Suprapubic skin (tissue), 4 donors: Measurements from ENCODE around the gene ERN2.

Experiments used
- EP300 ChIP-seq: sonication (generic); formaldehyde crosslinking; IDR thresholded peaks from one replicate; pipeline ENCODE4 v1.6.1; 2017; ENCODE audit warnings: antibody characterized with exemption
- POLR2A ChIP-seq, 2 donors: fragments of 450-650 bp; IDR thresholded peaks; one replicate each; pipeline ENCODE4 v1.6.1; 2017; ENCODE audit warnings: antibody characterized with exemption in 2 of 2, mild to moderate bottlenecking in 2 of 2, moderate library complexity in 2 of 2
- POLR2AphosphoS5 ChIP-seq, 3 donors: sonication (generic); formaldehyde crosslinking; IDR thresholded peaks; one replicate each; pipeline ENCODE4 v1.6.1; 2017; ENCODE audit warnings: antibody characterized with exemption in 3 of 3
- TF ChIP-seq, protein P1 (sequence below), 2 donors: fragments of 200-600 bp in 1 of 2; fragments of 450-650 bp in 1 of 2; sonication (generic) in 1 of 2; IDR thresholded peaks; one replicate each; pipeline ENCODE4 v1.5.1; 2016 to 2019; ENCODE audit warnings: antibody characterized with exemption in 2 of 2, mild to moderate bottlenecking in 1 of 2, moderate library complexity in 1 of 2

DNA sequence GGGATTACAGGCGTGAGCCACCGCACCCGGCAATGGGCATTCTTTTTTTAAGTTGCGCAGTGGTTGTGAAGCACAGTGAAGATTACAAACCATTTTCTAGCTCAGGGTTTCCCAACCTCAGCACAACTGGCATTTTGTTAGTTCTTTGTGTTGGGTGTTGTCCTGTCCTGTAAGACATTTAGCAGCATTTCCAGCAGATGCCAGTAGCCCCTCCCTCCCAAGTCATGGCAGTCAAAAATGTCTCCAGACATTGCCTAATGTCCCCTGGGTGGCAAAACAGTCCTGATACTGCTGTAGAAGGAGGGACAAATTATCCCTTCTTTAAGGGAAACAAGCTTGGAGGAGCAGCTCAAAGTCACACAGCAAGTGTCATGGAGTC, 18.8 kb downstream of the ERN2 start:
- TF ChIP-seq EP300 (no peak), POLR2AphosphoS5 (IDR thresholded peaks at IDR 0.05) (no peak), POLR2A (IDR thresholded peaks at IDR 0.05) (no peak)
- TF ChIP-seq, protein P1, sequence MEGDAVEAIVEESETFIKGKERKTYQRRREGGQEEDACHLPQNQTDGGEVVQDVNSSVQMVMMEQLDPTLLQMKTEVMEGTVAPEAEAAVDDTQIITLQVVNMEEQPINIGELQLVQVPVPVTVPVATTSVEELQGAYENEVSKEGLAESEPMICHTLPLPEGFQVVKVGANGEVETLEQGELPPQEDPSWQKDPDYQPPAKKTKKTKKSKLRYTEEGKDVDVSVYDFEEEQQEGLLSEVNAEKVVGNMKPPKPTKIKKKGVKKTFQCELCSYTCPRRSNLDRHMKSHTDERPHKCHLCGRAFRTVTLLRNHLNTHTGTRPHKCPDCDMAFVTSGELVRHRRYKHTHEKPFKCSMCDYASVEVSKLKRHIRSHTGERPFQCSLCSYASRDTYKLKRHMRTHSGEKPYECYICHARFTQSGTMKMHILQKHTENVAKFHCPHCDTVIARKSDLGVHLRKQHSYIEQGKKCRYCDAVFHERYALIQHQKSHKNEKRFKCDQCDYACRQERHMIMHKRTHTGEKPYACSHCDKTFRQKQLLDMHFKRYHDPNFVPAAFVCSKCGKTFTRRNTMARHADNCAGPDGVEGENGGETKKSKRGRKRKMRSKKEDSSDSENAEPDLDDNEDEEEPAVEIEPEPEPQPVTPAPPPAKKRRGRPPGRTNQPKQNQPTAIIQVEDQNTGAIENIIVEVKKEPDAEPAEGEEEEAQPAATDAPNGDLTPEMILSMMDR (IDR thresholded peaks at IDR 0.05) = no peak
